WTC11 (cell line): ENCODE results near the gene GDNF. TPM values are rescaled to one million over a fixed set of nuclear protein-coding genes. Genes with fewer than 3 reads are reported as not detected.

Experiments used
- ATAC-seq: fragments of 200-7000 bp; cut with Tn5 transposase; 2 replicates; pipeline ENCODE4 v1.10.0; 2021; ENCODE audit warnings: mild to moderate bottlenecking, moderate library complexity
- CTCF ChIA-PET: fragments of 300-600 bp; sonication (Branson Sonifier 250); formaldehyde crosslinking; loops from one replicate; lab custom pipeline; 2021; ENCODE audit warnings: antibody characterized with exemption; lab: Charles Lee
- POLR2A ChIA-PET: fragments of 350-600 bp; sonication (Branson Sonifier 250); formaldehyde crosslinking; loops from one replicate; lab custom pipeline; 2021; ENCODE audit warnings: antibody characterized with exemption; lab: Charles Lee
- DNase-seq: peaks from one replicate; pipeline ENCODE4 v3.0.0; 2021; ENCODE audit warnings: low spot score
- H3K27ac Mint-ChIP-seq: 2 replicates; pipeline ENCODE4 v1.8.0; 2021; ENCODE audit warnings: mixed read lengths
- H3K27me3 Mint-ChIP-seq: 2 replicates; pipeline ENCODE4 v1.8.0; 2021; ENCODE audit warnings: low read depth, mild to moderate bottlenecking, moderate library complexity, mixed read lengths
- H3K36me3 Mint-ChIP-seq: 2 replicates; pipeline ENCODE4 v1.8.0; 2021; ENCODE audit warnings: mixed read lengths
- H3K4me1 Mint-ChIP-seq: 2 replicates; pipeline ENCODE4 v1.8.0; 2022; ENCODE audit warnings: mixed read lengths
- H3K4me3 Mint-ChIP-seq: 2 replicates; pipeline ENCODE4 v1.8.0; 2021; ENCODE audit warnings: mild to moderate bottlenecking, moderate library complexity, mixed read lengths
- H3K9me3 Mint-ChIP-seq: 2 replicates; pipeline ENCODE4 v1.8.0; 2021; ENCODE audit warnings: mixed read lengths
- ESRRA ChIP-seq: sonication (generic); formaldehyde crosslinking; IDR thresholded peaks from 2 replicates; pipeline ENCODE4 v1.8.1; 2022; ENCODE audit warnings: mild to moderate bottlenecking, missing genetic modification reagents, borderline replicate concordance
- KAT7 ChIP-seq: sonication (generic); formaldehyde crosslinking; IDR thresholded peaks from 2 replicates; pipeline ENCODE4 v1.8.1; 2023; ENCODE audit warnings: missing genetic modification reagents, mild to moderate bottlenecking, borderline replicate concordance
- MXD4 ChIP-seq: fragments of 250-450 bp; sonication (Bioruptor Pico); IDR thresholded peaks from 2 replicates; pipeline ENCODE4 v1.8.0; 2021; ENCODE audit warnings: mild to moderate bottlenecking, moderate library complexity, borderline replicate concordance
- NFATC4 ChIP-seq: fragments of 250-450 bp; sonication (Bioruptor Pico); IDR thresholded peaks from 2 replicates; pipeline ENCODE4 v1.9.0; 2021; ENCODE audit warnings: mild to moderate bottlenecking
- OVOL2 ChIP-seq: fragments of 250-450 bp; sonication (Bioruptor Pico); IDR thresholded peaks from 2 replicates; pipeline ENCODE4 v1.9.0; 2021; ENCODE audit warnings: mild to moderate bottlenecking, borderline replicate concordance
- SMAD3 ChIP-seq: sonication (generic); formaldehyde crosslinking; IDR thresholded peaks from 2 replicates; pipeline ENCODE4 v1.8.0; 2022; ENCODE audit warnings: missing genetic modification reagents, mild to moderate bottlenecking, borderline replicate concordance
- SOX15 ChIP-seq: fragments of 250-450 bp; sonication (Bioruptor Pico); IDR thresholded peaks from 2 replicates; pipeline ENCODE4 v1.9.0; 2021; ENCODE audit warnings: mild to moderate bottlenecking
- TEAD1 ChIP-seq: sonication (generic); formaldehyde crosslinking; IDR thresholded peaks from 2 replicates; pipeline ENCODE4 v1.8.0; 2022; ENCODE audit warnings: mild to moderate bottlenecking, missing genetic modification reagents
- ZNF263 ChIP-seq: sonication (generic); formaldehyde crosslinking; IDR thresholded peaks from 2 replicates; pipeline ENCODE4 v1.8.1; 2022; ENCODE audit warnings: low read depth, mild to moderate bottlenecking, moderate library complexity, missing genetic modification reagents
- ZNF317 ChIP-seq: sonication (generic); formaldehyde crosslinking; IDR thresholded peaks from 2 replicates; pipeline ENCODE4 v1.8.1; 2023; ENCODE audit warnings: low read depth, mild to moderate bottlenecking, moderate library complexity, missing genetic modification reagents, borderline replicate concordance
- ZNF396 ChIP-seq: fragments of 250-450 bp; sonication (Bioruptor Pico); IDR thresholded peaks from 2 replicates; pipeline ENCODE4 v1.8.0; 2021; ENCODE audit warnings: mild to moderate bottlenecking, moderate library complexity, borderline replicate concordance
- ZNF416 ChIP-seq: fragments of 250-450 bp; sonication (Bioruptor Pico); IDR thresholded peaks from 2 replicates; pipeline ENCODE4 v1.9.0; 2021; ENCODE audit warnings: mild to moderate bottlenecking, inconsistent platforms
- total RNA-seq: library from RNA; stranded (reverse); gene quantifications from 3 replicates; pipeline ENCODE4 v1.2.3, GENCODE V29; 2021
- TF ChIP-seq, protein P1 (sequence below): sonication (generic); formaldehyde crosslinking; IDR thresholded peaks from 2 replicates; pipeline ENCODE4 v1.8.0; 2022; ENCODE audit warnings: missing genetic modification reagents
- TF ChIP-seq, protein P2 (sequence below): sonication (generic); formaldehyde crosslinking; IDR thresholded peaks from 2 replicates; pipeline ENCODE4 v1.8.0; 2022; ENCODE audit warnings: mild to moderate bottlenecking, missing genetic modification reagents
- TF ChIP-seq, protein P3 (sequence below): sonication (generic); formaldehyde crosslinking; conservative IDR thresholded peaks from 2 replicates; pipeline ENCODE4 v1.8.1; 2022; ENCODE audit warnings: mild to moderate bottlenecking, missing genetic modification reagents
- TF ChIP-seq, protein P4 (sequence below): sonication (generic); formaldehyde crosslinking; IDR thresholded peaks from 2 replicates; pipeline ENCODE4 v1.8.1; 2023; ENCODE audit warnings: mild to moderate bottlenecking, missing genetic modification reagents, moderate library complexity
- TF ChIP-seq, protein P5 (sequence below): fragments of 250-450 bp; sonication (Bioruptor Pico); IDR thresholded peaks from 2 replicates; pipeline ENCODE4 v1.9.0; 2021; ENCODE audit warnings: moderate library complexity, mild to moderate bottlenecking, inconsistent platforms, borderline replicate concordance

GDNF gene
- total RNA-seq, 1 experiment from 2014 or later: 4.7 TPM

DNA sequence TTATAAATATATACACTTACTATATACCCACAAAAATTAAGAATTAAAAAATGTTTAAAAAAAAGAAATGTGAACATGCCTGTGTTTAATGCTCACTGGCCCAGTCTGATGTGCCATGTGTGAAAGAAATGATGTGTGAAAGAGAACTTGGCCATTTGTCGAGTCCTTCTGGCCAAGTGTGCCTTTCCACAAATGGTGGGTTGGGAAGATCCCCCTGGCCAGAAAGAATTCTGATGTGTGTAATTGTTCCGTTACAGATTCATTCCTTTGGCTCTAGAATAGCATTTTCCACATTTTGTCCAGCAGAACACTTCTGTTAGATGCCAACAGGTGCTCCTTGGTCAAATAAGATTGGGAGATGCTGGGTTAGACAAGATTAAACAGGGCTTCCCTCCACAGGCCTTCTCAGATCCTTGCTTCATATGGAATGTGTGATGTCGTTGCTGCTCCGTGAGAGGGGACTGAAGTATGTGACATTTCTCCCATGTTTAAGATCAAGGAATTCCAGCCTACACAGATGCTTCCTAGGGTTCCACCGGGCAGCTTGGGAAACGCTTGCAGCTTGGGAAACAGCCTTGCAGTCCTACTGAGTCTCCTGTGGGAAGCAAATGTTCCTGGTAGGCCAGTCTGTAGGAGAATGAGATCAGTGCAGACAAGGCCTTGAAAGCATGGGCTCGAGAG, 32.1 kb downstream of the GDNF start:
- Mint-ChIP-seq H3K4me3 (no peak overlapping the region), H3K27ac (no peak overlapping the region)
- ATAC-seq: no peak

DNA sequence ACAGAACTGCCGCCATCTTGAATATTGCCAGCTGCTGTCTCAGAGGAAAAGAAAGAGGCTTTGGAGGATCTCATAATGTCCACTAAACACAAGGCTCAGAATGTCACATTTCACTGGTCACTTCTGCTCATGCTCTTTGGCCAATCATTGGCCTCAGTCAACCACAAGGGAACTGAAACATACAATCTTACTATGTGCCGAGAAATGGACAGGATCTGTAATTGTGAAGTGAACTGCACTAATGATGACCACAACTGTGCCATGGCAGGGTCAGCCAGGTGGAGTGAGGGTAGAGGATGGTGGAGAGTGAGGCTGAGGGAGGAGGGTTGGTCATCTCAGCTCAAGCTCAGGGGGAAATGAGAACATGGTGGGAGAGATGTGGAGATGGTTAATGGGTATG, 32.8 kb downstream of the GDNF start:
- ChIA-PET CTCF (no interaction called here), POLR2A (no interaction called here)
- Mint-ChIP-seq H3K36me3 (no peaks in the 10 kb centered on the region), H3K27me3 (peaks cover 4% of the 10 kb centered on the region), H3K9me3 (peaks cover 8% of the 10 kb centered on the region), H3K4me3 (no peak overlapping the region), H3K4me1 (peaks cover 3% of the 10 kb centered on the region), H3K27ac (no peak overlapping the region)
- DNase-seq (no peak), ATAC-seq (no peak)
- TF ChIP-seq SMAD3 (CRISPR knock-in tag) (no peak), SOX15 (CRISPR knock-in tag) (no peak), ESRRA (CRISPR knock-in tag) (no peak), ZNF317 (CRISPR knock-in tag) (no peak), ZNF416 (CRISPR knock-in tag) (no peak), TEAD1 (CRISPR knock-in tag) (no peak), ZNF396 (CRISPR knock-in tag) (no peak), KAT7 (no peak), OVOL2 (no peak), MXD4 (CRISPR knock-in tag) (no peak)
- TF ChIP-seq, protein P1, sequence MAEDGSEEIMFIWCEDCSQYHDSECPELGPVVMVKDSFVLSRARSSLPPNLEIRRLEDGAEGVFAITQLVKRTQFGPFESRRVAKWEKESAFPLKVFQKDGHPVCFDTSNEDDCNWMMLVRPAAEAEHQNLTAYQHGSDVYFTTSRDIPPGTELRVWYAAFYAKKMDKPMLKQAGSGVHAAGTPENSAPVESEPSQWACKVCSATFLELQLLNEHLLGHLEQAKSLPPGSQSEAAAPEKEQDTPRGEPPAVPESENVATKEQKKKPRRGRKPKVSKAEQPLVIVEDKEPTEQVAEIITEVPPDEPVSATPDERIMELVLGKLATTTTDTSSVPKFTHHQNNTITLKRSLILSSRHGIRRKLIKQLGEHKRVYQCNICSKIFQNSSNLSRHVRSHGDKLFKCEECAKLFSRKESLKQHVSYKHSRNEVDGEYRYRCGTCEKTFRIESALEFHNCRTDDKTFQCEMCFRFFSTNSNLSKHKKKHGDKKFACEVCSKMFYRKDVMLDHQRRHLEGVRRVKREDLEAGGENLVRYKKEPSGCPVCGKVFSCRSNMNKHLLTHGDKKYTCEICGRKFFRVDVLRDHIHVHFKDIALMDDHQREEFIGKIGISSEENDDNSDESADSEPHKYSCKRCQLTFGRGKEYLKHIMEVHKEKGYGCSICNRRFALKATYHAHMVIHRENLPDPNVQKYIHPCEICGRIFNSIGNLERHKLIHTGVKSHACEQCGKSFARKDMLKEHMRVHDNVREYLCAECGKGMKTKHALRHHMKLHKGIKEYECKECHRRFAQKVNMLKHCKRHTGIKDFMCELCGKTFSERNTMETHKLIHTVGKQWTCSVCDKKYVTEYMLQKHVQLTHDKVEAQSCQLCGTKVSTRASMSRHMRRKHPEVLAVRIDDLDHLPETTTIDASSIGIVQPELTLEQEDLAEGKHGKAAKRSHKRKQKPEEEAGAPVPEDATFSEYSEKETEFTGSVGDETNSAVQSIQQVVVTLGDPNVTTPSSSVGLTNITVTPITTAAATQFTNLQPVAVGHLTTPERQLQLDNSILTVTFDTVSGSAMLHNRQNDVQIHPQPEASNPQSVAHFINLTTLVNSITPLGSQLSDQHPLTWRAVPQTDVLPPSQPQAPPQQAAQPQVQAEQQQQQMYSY (CRISPR knock-in tag): no peak
- TF ChIP-seq, protein P2, sequence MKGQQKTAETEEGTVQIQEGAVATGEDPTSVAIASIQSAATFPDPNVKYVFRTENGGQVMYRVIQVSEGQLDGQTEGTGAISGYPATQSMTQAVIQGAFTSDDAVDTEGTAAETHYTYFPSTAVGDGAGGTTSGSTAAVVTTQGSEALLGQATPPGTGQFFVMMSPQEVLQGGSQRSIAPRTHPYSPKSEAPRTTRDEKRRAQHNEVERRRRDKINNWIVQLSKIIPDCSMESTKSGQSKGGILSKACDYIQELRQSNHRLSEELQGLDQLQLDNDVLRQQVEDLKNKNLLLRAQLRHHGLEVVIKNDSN: no peak
- TF ChIP-seq, protein P3, sequence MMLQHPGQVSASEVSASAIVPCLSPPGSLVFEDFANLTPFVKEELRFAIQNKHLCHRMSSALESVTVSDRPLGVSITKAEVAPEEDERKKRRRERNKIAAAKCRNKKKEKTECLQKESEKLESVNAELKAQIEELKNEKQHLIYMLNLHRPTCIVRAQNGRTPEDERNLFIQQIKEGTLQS (CRISPR knock-in tag): no peak
- TF ChIP-seq, protein P4, sequence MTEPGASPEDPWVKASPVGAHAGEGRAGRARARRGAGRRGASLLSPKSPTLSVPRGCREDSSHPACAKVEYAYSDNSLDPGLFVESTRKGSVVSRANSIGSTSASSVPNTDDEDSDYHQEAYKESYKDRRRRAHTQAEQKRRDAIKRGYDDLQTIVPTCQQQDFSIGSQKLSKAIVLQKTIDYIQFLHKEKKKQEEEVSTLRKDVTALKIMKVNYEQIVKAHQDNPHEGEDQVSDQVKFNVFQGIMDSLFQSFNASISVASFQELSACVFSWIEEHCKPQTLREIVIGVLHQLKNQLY (CRISPR knock-in tag): no peak

More for the DNA sequence above, 32.1 kb downstream of the GDNF start:
- POLR2A ChIA-PET: no interaction called here
- peaks cover 8% of the 10 kb centered on the region for H3K9me3 Mint-ChIP-seq
- TF ChIP-seq TEAD1 (CRISPR knock-in tag) (no peak), SOX15 (CRISPR knock-in tag) (no peak), ZNF263 (CRISPR knock-in tag) (no peak), NFATC4 (CRISPR knock-in tag) (no peak)
- TF ChIP-seq, protein P4 (CRISPR knock-in tag): no peak
- TF ChIP-seq, protein P5, sequence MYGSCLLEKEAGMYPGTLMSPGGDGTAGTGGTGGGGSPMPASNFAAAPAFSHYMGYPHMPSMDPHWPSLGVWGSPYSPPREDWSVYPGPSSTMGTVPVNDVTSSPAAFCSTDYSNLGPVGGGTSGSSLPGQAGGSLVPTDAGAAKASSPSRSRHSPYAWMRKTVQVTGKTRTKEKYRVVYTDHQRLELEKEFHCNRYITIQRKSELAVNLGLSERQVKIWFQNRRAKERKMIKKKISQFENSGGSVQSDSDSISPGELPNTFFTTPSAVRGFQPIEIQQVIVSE (CRISPR knock-in tag): no peak
- TF ChIP-seq, all 79 proteins: peak for 0
- CTCF ChIA-PET: no interaction called here
- H3K4me1 Mint-ChIP-seq: peaks cover 3% of the 10 kb centered on the region
- no peaks in the 10 kb centered on the region for H3K36me3 Mint-ChIP-seq
- H3K27me3 Mint-ChIP-seq: peaks cover 4% of the 10 kb centered on the region
- no peak for DNase-seq
